Measurements from ENCODE around the gene RTEL1.
"Not testable (repeated sequence)": the region's sequence is repeated elsewhere in the genome, so short reads cannot be mapped to it uniquely, and the experiment has no call there.

Gene RTEL1

DNA sequence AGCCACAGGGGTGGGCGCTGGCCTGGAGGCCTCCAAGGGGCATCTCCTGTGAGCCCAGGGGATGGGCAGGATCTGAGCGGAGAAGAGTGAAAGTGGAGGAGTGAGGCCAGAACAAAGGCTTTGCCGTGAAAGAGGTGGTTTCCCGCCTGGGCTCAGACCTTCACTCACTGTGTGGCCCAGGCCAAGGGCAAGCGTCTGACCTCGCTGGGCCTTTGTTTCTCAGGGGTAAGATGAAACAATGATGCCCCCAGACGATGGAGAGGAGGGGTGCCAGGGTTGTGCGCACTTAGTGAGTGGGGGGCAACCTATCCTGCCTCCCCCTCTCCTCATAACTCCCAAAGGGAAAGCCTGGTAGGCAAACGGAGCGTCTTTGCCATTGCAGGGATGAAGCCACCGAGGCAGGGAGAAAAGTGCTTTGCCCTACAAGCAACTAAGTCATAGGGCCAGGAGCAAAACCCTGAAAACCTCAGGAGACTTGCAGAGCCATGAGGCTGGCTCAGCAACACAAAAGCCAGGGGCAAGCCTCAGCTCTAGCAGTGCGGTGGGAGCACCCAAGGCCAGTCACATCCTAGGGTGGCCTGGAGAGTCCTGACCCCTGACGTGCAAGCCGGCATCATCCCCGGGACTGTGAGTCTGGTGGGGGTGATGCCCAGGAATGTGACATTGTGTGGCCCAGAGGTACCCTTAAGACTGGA, 4.0 kb upstream of the RTEL1 start:
- Histone ChIP-seq H3K27ac (ENCODE audit: low read depth, low read length) (peak overlapping the region; percentile 34), H3K36me3 (ENCODE audit: insufficient read depth, low read length) (no peaks in the 10 kb centered on the region), H3K4me3 (ENCODE audit: low read depth in 1 of 2, low read length in 2 of 2) (peak overlapping the region; percentile 49 to 54), H3K27me3 (ENCODE audit: control insufficient read depth in 1 of 2, insufficient read depth in 2 of 2, low read length in 2 of 2) (peaks cover 0 to 11% of the 10 kb centered on the region in 2 donors), H3K9me3 (ENCODE audit: low read length) (no peaks in the 10 kb centered on the region), H3K9ac (ENCODE audit: low read length) (no peak overlapping the region), H3K4me1 (ENCODE audit: insufficient read depth, low read length) (peaks cover 35% of the 10 kb centered on the region)

DNA sequence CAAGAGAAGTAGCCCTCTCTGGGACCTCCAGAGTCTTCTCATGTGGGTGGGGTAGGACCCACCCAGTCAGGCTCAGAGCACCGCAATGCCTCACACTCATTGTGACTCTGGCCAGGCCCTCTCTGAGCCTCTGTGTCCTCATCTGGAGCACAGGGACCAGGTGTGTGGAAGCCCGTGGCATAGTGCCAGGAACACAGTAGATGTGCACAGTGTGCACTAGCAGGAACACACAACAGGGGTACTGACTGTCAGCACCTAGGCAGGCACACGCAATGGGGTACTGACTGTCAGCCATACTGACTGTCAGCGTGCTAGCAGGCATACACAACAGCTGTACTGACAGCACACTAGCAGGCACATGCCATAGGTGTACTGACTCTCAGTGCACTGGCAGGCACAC, 2.9 kb upstream of the RTEL1 start:
- Histone ChIP-seq H3K9ac (ENCODE audit: low read length) (no peak overlapping the region), H3K4me1 (ENCODE audit: insufficient read depth, low read length) (peaks cover 41% of the 10 kb centered on the region), H3K27ac (ENCODE audit: low read depth, low read length) (no peak overlapping the region), H3K4me3 (ENCODE audit: low read depth in 1 of 2, low read length in 2 of 2) (no peak overlapping the region), H3K27me3 (ENCODE audit: control insufficient read depth in 1 of 2, insufficient read depth in 2 of 2, low read length in 2 of 2) (peaks cover 0 to 11% of the 10 kb centered on the region in 2 donors), H3K36me3 (ENCODE audit: insufficient read depth, low read length) (no peaks in the 10 kb centered on the region), H3K9me3 (ENCODE audit: low read length) (no peaks in the 10 kb centered on the region)

DNA sequence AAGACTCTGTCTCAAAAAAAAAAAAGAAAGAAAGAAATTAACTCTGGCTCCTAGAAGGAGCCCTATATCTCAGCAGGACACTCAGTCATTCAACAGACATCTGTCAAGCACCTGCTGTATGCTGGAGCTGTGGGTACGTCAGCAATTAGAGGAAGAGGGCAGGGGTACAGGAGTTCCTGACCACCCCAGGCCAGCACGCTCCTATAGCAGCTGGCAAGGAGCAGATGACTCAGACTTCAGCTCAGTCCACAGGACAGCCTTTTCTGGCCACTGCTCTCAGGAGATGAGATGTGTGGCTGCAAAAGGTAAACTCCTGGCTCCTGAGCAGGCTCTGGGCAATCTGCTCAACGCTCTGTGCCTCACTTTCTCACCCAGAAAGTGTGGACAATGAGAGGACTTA, 1.7 kb upstream of the RTEL1 start:
- Histone ChIP-seq H3K4me1 (ENCODE audit: insufficient read depth, low read length) (peaks cover 38% of the 10 kb centered on the region), H3K9me3 (ENCODE audit: low read length) (no peaks in the 10 kb centered on the region), H3K4me3 (ENCODE audit: low read depth in 1 of 2, low read length in 2 of 2) (no peak overlapping the region), H3K27ac (ENCODE audit: low read depth, low read length) (no peak overlapping the region), H3K27me3 (ENCODE audit: control insufficient read depth in 1 of 2, insufficient read depth in 2 of 2, low read length in 2 of 2) (peaks cover 0 to 11% of the 10 kb centered on the region in 2 donors), H3K9ac (ENCODE audit: low read length) (no peak overlapping the region), H3K36me3 (ENCODE audit: insufficient read depth, low read length) (peaks cover 7% of the 10 kb centered on the region)

DNA sequence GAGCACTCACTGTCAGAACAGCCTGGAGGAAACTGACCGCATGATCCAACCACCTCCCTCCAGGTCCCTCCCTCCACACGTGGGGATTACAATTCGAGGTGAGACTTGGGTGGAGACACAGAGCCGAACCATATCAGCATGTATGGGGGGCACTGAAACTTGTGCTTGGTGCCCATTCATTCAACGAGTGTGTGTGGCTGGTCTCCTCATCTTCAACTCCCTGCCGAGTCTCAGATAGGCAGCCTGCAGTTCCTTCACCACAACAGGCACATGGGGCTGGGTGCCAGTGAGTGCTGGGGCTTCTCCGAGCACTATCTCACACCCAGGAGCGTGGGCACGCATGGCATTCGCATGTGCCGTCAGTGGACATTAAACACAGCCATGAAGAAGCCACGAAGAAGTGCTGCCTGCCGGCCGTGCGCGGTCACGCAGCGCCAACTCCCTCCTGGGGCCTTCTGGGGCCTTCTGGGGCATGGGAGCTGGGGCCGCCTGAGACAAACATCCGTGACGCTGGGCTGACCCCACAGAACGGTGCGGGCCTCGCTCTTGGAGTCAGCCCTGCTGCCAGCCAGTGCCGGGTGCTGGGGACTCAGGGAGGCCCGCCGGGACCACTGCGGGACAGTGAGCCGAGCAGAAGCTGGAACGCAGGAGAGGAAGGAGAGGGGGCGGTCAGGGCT, 714 bp upstream of the RTEL1 start:
- H3K4me3 ChIP-seq (ENCODE audit: low read depth in 1 of 2, low read length in 2 of 2) = peak overlapping the region; percentile 77 to 97
- peaks cover 16% of the 10 kb centered on the region for H3K36me3 ChIP-seq (ENCODE audit: insufficient read depth, low read length)
- peaks cover 0 to 4% of the 10 kb centered on the region in 2 donors for H3K27me3 ChIP-seq (ENCODE audit: control insufficient read depth in 1 of 2, insufficient read depth in 2 of 2, low read length in 2 of 2)
- H3K4me1 ChIP-seq (ENCODE audit: insufficient read depth, low read length) = peaks cover 32% of the 10 kb centered on the region
- H3K9me3 ChIP-seq (ENCODE audit: low read length) = no peaks in the 10 kb centered on the region
- peak overlapping the region; percentile 70 for H3K9ac ChIP-seq (ENCODE audit: low read length)
- H3K27ac ChIP-seq (ENCODE audit: low read depth, low read length) = peak overlapping the region; percentile 92

DNA sequence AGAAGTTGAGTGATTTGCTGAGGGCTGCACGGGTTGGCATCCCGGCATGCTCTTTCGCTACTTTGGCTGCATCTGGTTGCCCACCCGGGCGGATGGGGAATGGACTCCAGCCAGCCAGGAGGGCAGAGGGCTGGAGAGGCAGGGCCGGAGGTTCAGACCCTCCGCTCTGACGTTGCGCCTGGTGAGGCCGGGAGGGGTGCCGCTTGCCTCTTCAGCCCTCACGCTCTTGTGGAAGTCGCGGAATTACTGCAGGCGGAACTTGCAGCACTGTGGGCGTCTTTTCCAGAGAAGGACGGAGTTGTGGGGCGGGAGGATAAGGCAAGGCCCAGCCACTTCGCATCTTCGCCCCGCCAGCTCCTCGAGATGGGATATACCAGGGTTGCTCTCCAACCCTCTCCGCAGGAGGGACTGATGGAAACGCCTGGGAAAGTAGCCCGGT, 656 bp downstream of the RTEL1 start:
- H3K9ac ChIP-seq (ENCODE audit: low read length) = peak overlapping the region; percentile 65

DNA sequence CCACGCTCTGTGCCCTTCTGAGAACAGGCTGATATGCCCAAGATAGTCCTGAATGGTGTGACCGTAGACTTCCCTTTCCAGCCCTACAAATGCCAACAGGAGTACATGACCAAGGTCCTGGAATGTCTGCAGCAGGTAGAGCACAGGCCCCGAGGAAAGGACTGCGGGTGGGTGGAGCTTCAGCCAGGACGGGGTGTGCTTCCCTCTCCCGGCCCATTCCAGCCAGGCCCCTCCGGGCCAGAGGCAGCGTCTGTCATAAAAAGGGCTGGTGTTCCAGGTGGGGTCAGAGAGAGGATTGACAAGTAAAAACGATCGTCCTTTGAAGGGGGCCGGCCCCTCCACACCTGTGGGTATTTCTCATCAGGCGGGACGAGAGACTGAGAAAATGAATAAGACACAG, 1.3 kb downstream of the RTEL1 start:
- Histone ChIP-seq H3K36me3 (ENCODE audit: insufficient read depth, low read length) (peaks cover 24% of the 10 kb centered on the region), H3K4me3 (ENCODE audit: low read depth in 1 of 2, low read length in 2 of 2) (peak overlapping the region; percentile 77 to 97), H3K27ac (ENCODE audit: low read depth, low read length) (peak overlapping the region; percentile 10), H3K4me1 (ENCODE audit: insufficient read depth, low read length) (peaks cover 23% of the 10 kb centered on the region), H3K9ac (ENCODE audit: low read length) (peak overlapping the region; percentile 65), H3K9me3 (ENCODE audit: low read length) (no peaks in the 10 kb centered on the region), H3K27me3 (ENCODE audit: control insufficient read depth in 1 of 2, insufficient read depth in 2 of 2, low read length in 2 of 2) (no peaks in the 10 kb centered on the region)

More for the DNA sequence above, 656 bp downstream of the RTEL1 start:
- H3K4me3 ChIP-seq (ENCODE audit: low read depth in 1 of 2, low read length in 2 of 2) = peak overlapping the region; percentile 77 to 97
- no peaks in the 10 kb centered on the region for H3K27me3 ChIP-seq (ENCODE audit: control insufficient read depth in 1 of 2, insufficient read depth in 2 of 2, low read length in 2 of 2)
- H3K27ac ChIP-seq (ENCODE audit: low read depth, low read length) = peak overlapping the region; percentile 92
- H3K36me3 ChIP-seq (ENCODE audit: insufficient read depth, low read length) = peaks cover 24% of the 10 kb centered on the region
- H3K4me1 ChIP-seq (ENCODE audit: insufficient read depth, low read length) = peaks cover 29% of the 10 kb centered on the region
- H3K9me3 ChIP-seq (ENCODE audit: low read length) = no peaks in the 10 kb centered on the region

DNA sequence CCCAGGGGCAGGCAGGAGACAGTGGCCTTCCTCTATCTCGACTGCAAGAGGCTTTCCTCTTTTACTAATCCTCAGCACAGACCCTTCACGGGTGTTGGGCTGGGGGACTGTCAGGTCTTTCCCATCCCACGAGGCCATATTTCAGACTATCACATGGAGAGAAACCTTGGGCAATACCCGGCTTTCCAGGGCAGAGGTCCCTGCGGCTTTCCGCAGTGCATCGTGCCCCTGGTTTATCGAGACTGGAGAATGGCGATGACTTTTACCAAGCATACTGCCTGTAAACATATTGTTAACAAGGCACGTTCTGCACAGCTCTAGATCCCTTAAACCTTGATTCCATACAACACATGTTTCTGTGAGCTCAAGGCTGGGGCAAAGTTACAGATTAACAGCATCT, 2.1 kb downstream of the RTEL1 start:
- Histone ChIP-seq H3K4me1 (ENCODE audit: insufficient read depth, low read length) (peaks cover 22% of the 10 kb centered on the region), H3K36me3 (ENCODE audit: insufficient read depth, low read length) (peaks cover 24% of the 10 kb centered on the region)
- not testable (repeated sequence) for H3K4me3 ChIP-seq (ENCODE audit: low read depth in 1 of 2, low read length in 2 of 2); H3K27me3 ChIP-seq (ENCODE audit: control insufficient read depth in 1 of 2, insufficient read depth in 2 of 2, low read length in 2 of 2); H3K9ac ChIP-seq (ENCODE audit: low read length); H3K9me3 ChIP-seq (ENCODE audit: low read length); H3K27ac ChIP-seq (ENCODE audit: low read depth, low read length)

DNA sequence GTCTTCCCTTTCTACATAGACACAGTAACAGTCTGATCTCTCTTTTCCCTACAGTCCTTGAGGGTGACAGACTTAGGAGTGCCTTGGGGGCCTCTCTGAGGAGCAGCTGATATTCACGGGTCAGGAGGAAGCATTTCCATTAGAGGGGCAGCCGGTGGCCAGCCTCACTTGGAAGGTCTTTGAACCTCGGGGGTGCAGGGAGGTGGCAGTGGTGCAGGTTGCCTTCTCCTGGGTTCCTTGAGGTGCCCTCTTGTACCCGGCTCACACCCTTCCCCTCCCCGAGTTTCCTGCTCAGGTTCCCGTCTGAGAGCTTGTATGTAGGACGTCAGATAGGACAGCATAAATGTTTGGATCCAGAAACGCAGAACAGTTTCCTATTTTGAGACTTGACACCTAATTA, 2.5 kb downstream of the RTEL1 start:
- Histone ChIP-seq H3K27me3 (ENCODE audit: control insufficient read depth in 1 of 2, insufficient read depth in 2 of 2, low read length in 2 of 2) (no peaks in the 10 kb centered on the region), H3K4me3 (ENCODE audit: low read depth in 1 of 2, low read length in 2 of 2) (no peak overlapping the region), H3K9ac (ENCODE audit: low read length) (no peak overlapping the region), H3K9me3 (ENCODE audit: low read length) (no peaks in the 10 kb centered on the region), H3K36me3 (ENCODE audit: insufficient read depth, low read length) (peaks cover 24% of the 10 kb centered on the region), H3K27ac (ENCODE audit: low read depth, low read length) (no peak overlapping the region), H3K4me1 (ENCODE audit: insufficient read depth, low read length) (peaks cover 22% of the 10 kb centered on the region)

DNA sequence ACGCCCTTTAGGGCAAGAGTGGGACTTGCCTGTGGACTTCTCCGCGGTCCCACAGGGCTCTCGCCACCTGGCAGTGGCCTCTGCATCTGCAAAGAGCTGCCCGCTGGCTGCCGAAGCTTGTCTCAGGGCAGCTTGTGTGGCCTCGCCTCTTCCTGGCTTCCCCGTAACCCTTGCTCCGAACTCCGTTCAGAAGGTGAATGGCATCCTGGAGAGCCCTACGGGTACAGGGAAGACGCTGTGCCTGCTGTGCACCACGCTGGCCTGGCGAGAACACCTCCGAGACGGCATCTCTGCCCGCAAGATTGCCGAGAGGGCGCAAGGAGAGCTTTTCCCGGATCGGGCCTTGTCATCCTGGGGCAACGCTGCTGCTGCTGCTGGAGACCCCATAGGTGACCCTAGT, 3.0 kb downstream of the RTEL1 start:
- no peak overlapping the region for H3K27ac ChIP-seq (ENCODE audit: low read depth, low read length)
- no peaks in the 10 kb centered on the region for H3K9me3 ChIP-seq (ENCODE audit: low read length)

DNA sequence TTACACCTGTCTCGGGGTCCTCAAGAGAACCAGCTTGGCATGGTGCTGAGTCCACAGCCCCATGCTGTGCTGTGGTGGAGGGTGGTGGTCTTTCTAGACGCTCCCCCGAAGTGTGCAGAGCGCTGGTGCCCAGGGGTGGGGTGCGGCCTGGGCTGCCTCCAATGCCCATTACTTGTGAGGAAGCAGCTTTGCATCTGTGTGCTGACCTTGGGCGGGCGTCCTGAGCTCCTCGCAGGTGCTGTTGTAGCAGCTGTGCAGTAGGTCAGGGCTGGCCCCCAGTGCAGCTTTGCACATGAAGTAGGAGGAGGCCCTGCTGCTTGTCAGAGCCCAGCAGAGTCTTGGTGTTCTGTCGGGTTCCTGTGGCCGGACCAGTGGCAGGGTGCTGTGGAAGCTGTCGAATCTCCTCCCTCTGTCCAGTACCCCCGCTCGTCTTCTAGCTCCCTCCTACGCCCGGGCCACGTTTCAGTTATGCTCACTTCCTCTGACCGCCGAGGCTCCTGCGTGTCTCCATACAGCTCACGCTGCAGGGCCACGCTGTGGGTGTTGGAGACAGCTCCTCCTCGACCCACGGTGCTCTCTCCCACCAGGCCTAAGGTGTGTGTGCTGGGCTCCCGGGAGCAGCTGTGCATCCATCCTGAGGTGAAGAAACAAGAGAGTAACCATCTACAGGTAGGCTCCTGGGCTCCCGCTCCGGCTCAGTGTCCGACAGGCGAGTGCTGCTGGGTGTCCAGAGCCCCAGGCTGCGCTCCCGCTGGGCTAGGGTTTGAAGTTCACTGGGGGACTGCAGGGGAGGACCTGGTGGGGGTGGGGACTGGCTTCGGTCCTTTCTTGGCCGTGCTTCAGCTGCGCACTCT, 4.1 kb downstream of the RTEL1 start:
- Histone ChIP-seq H3K27ac (ENCODE audit: low read depth, low read length) (no peak overlapping the region), H3K4me1 (ENCODE audit: insufficient read depth, low read length) (peaks cover 18% of the 10 kb centered on the region), H3K4me3 (ENCODE audit: low read depth in 1 of 2, low read length in 2 of 2) (no peak overlapping the region), H3K27me3 (ENCODE audit: control insufficient read depth in 1 of 2, insufficient read depth in 2 of 2, low read length in 2 of 2) (no peaks in the 10 kb centered on the region), H3K36me3 (ENCODE audit: insufficient read depth, low read length) (peaks cover 27% of the 10 kb centered on the region), H3K9me3 (ENCODE audit: low read length) (no peaks in the 10 kb centered on the region), H3K9ac (ENCODE audit: low read length) (no peak overlapping the region)

More for the DNA sequence above, 3.0 kb downstream of the RTEL1 start:
- Histone ChIP-seq H3K27me3 (ENCODE audit: control insufficient read depth in 1 of 2, insufficient read depth in 2 of 2, low read length in 2 of 2) (no peaks in the 10 kb centered on the region), H3K36me3 (ENCODE audit: insufficient read depth, low read length) (peaks cover 24% of the 10 kb centered on the region), H3K9ac (ENCODE audit: low read length) (no peak overlapping the region), H3K4me1 (ENCODE audit: insufficient read depth, low read length) (peaks cover 22% of the 10 kb centered on the region), H3K4me3 (ENCODE audit: low read depth in 1 of 2, low read length in 2 of 2) (no peak overlapping the region)

DNA sequence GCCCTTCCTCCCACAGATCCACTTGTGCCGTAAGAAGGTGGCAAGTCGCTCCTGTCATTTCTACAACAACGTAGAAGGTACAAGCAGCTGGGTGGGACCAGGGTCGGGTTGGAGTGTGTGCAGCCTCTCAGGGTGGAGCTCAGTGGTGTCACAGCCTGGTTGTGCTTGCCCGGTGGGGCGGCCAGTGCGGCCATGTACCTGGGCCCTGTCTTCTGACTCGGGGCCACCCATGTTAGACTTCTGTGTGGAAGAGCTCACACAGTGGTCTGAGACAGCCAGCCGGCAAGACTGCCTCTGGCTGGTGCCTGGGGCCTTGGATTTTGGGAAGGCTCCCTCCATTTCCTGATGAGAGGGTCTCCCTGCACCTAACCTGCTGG, 4.7 kb downstream of the RTEL1 start:
- peaks cover 31% of the 10 kb centered on the region for H3K36me3 ChIP-seq (ENCODE audit: insufficient read depth, low read length)
- H3K9ac ChIP-seq (ENCODE audit: low read length) = no peak overlapping the region

More for the DNA sequence above, 4.7 kb downstream of the RTEL1 start:
- H3K4me1 ChIP-seq (ENCODE audit: insufficient read depth, low read length) = peaks cover 11% of the 10 kb centered on the region
- H3K9me3 ChIP-seq (ENCODE audit: low read length) = no peaks in the 10 kb centered on the region
- H3K27ac ChIP-seq (ENCODE audit: low read depth, low read length) = no peak overlapping the region
- no peaks in the 10 kb centered on the region for H3K27me3 ChIP-seq (ENCODE audit: control insufficient read depth in 1 of 2, insufficient read depth in 2 of 2, low read length in 2 of 2)
- no peak overlapping the region for H3K4me3 ChIP-seq (ENCODE audit: low read depth in 1 of 2, low read length in 2 of 2)
